Calu3 (cell line): ENCODE results near the gene KIR3DL2. TPM values are rescaled to one million over a fixed set of nuclear protein-coding genes. Genes with fewer than 3 reads are reported as not detected.
"Not testable (repeated sequence)": the region's sequence is repeated elsewhere in the genome, so short reads cannot be mapped to it uniquely, and the experiment has no call there.

Experiments
- BruUV-seq: library from RNA; stranded (reverse); fragments of 400-500 nt; replicated peaks from 2 replicates; lab custom pipeline; 2021; lab: Mats Ljungman, UMichigan
- CTCF ChIA-PET: fragments of 300-600 bp; sonication (Branson Sonifier 250); formaldehyde crosslinking; loops from one replicate; lab custom pipeline; 2022; ENCODE audit warnings: antibody characterized with exemption; lab: Charles Lee
- DNase-seq: peaks from one replicate; pipeline ENCODE4 v3.0.0; 2022
- H3K27ac Mint-ChIP-seq: one replicate; pipeline ENCODE4 v1.8.0; 2022; ENCODE audit warnings: mixed read lengths; ENCODE audit not compliant: unreplicated experiment
- H3K27me3 Mint-ChIP-seq: one replicate; pipeline ENCODE4 v1.8.0; 2022; ENCODE audit warnings: mixed read lengths; ENCODE audit not compliant: unreplicated experiment
- H3K36me3 Mint-ChIP-seq: one replicate; pipeline ENCODE4 v1.8.0; 2022; ENCODE audit warnings: mild to moderate bottlenecking, moderate library complexity, mixed read lengths; ENCODE audit not compliant: insufficient read depth, unreplicated experiment
- H3K4me1 Mint-ChIP-seq: one replicate; pipeline ENCODE4 v1.8.0; 2022; ENCODE audit warnings: mild to moderate bottlenecking, low read depth, mixed read lengths; ENCODE audit not compliant: unreplicated experiment
- H3K4me3 Mint-ChIP-seq: one replicate; pipeline ENCODE4 v1.8.0; 2022; ENCODE audit warnings: mild to moderate bottlenecking, low read depth, moderate library complexity, mixed read lengths; ENCODE audit not compliant: unreplicated experiment
- H3K9me3 Mint-ChIP-seq: one replicate; pipeline ENCODE4 v1.8.0; 2022; ENCODE audit warnings: low read depth, mixed read lengths; ENCODE audit not compliant: unreplicated experiment
- CTCF ChIP-seq: fragments of 200-600 bp; IDR thresholded peaks from one replicate; pipeline ENCODE4 v1.8.0; 2022; ENCODE audit warnings: antibody characterized with exemption; ENCODE audit not compliant: unreplicated experiment
- intact Hi-C: fragments of 100-400 bp; cut with micrococcal nuclease; formaldehyde crosslinking; loops from one replicate; pipeline ENCODE4 v1.10.0; 2022; ENCODE audit not compliant: unreplicated experiment
- total RNA-seq: library from RNA; stranded (reverse); gene quantifications from 2 replicates; pipeline ENCODE4 v1.2.3, GENCODE V29; 2022

Gene KIR3DL2
- total RNA-seq, 1 experiment from 2014 or later: not detected

GRCh38 chr19:54805665-54806515 lies 44.4 kb upstream of the KIR3DL2 start:
- no peak overlapping the region for H3K4me3 Mint-ChIP-seq
- intact Hi-C loops: no loop called here
- H3K4me1 Mint-ChIP-seq: no peaks in the 10 kb centered on the region
- DNase-seq: no peak
- CTCF ChIA-PET: interaction anchor here (0.6 kb wide), 1 partner anchor 10 kb away, joined by 3 read pairs; no protein-coding TSS in a partner anchor
- BruUV-seq: no TSS peak
- H3K27ac Mint-ChIP-seq: no peak overlapping the region
- H3K9me3 Mint-ChIP-seq: peaks cover 2% of the 10 kb centered on the region
- TF ChIP-seq CTCF: no peak
- H3K27me3 Mint-ChIP-seq: peaks cover 93% of the 10 kb centered on the region
- no peaks in the 10 kb centered on the region for H3K36me3 Mint-ChIP-seq

- no TSS peak for BruUV-seq
- no peaks in the 10 kb centered on the region for H3K9me3 Mint-ChIP-seq
- CTCF ChIA-PET: no interaction called here
- intact Hi-C loops: no loop called here
- TF ChIP-seq CTCF: no peak
- DNase-seq: no peak
- no peaks in the 10 kb centered on the region for H3K36me3 Mint-ChIP-seq
- no peaks in the 10 kb centered on the region for H3K4me1 Mint-ChIP-seq
- no peak overlapping the region for H3K27ac Mint-ChIP-seq
- H3K27me3 Mint-ChIP-seq: peaks cover 98% of the 10 kb centered on the region
- H3K4me3 Mint-ChIP-seq: no peak overlapping the region
These were observed 43.8 kb upstream of the KIR3DL2 start for GRCh38 chr19:54806516-54806838.

- H3K9me3 Mint-ChIP-seq, BruUV-seq, H3K4me3 Mint-ChIP-seq, DNase-seq, CTCF ChIA-PET, H3K27ac Mint-ChIP-seq, H3K4me1 Mint-ChIP-seq, H3K36me3 Mint-ChIP-seq, intact Hi-C loops: not testable (repeated sequence)
- H3K27me3 Mint-ChIP-seq: peaks cover 56% of the 10 kb centered on the region
These were observed 35.7 kb upstream of the KIR3DL2 start for GRCh38 chr19:54814571-54814970.

GRCh38 chr19:54816251-54816650 lies 34.0 kb upstream of the KIR3DL2 start, which contains the start of gene KIR3DL1:
Gene KIR3DL1, plus strand, starts transcription at chr19:54816468.
- H3K4me1 Mint-ChIP-seq, intact Hi-C loops, H3K27ac Mint-ChIP-seq, H3K4me3 Mint-ChIP-seq, BruUV-seq, H3K36me3 Mint-ChIP-seq, CTCF ChIA-PET, DNase-seq, H3K9me3 Mint-ChIP-seq: not testable (repeated sequence)
- H3K27me3 Mint-ChIP-seq: peaks cover 56% of the 10 kb centered on the region

GRCh38 chr19:54817670-54818536 lies 32.3 kb upstream of the KIR3DL2 start:
- no peaks in the 10 kb centered on the region for H3K36me3 Mint-ChIP-seq
- intact Hi-C loops: no loop called here
- no TSS peak for BruUV-seq
- H3K9me3 Mint-ChIP-seq: no peaks in the 10 kb centered on the region
- H3K4me3 Mint-ChIP-seq: no peak overlapping the region
- H3K27me3 Mint-ChIP-seq: peaks cover 53% of the 10 kb centered on the region
- H3K27ac Mint-ChIP-seq: no peak overlapping the region
- CTCF ChIA-PET: no interaction called here
- TF ChIP-seq CTCF: no peak
- no peaks in the 10 kb centered on the region for H3K4me1 Mint-ChIP-seq
- no peak for DNase-seq

- H3K36me3 Mint-ChIP-seq, DNase-seq, intact Hi-C loops, CTCF ChIA-PET, H3K27ac Mint-ChIP-seq, H3K4me3 Mint-ChIP-seq, H3K9me3 Mint-ChIP-seq, H3K4me1 Mint-ChIP-seq, BruUV-seq: not testable (repeated sequence)
- H3K27me3 Mint-ChIP-seq: peaks cover 67% of the 10 kb centered on the region
These were observed 25.8 kb upstream of the KIR3DL2 start for GRCh38 chr19:54824416-54824815.

- peaks cover 67% of the 10 kb centered on the region for H3K27me3 Mint-ChIP-seq
- H3K4me1 Mint-ChIP-seq, BruUV-seq, H3K27ac Mint-ChIP-seq, H3K36me3 Mint-ChIP-seq, DNase-seq, H3K4me3 Mint-ChIP-seq, intact Hi-C loops, H3K9me3 Mint-ChIP-seq, CTCF ChIA-PET: not testable (repeated sequence)
These were observed 24.9 kb upstream of the KIR3DL2 start for GRCh38 chr19:54825326-54825725.
